HEK293 (cell line): Measurements from ENCODE around the gene PPP1CA.

Source experiments
- CTCF ChIA-PET: fragments of 350-600 bp; formaldehyde crosslinking; extraction: SDS; loops from one replicate; lab custom pipeline; 2021; ENCODE audit warnings: antibody characterized with exemption; lab: Yijun Ruan, JAX
- POLR2A ChIA-PET: fragments of 300-600 bp; formaldehyde crosslinking; extraction: SDS; loops from one replicate; lab custom pipeline; 2020; ENCODE audit warnings: antibody characterized with exemption, inconsistent platforms; lab: Yijun Ruan, JAX
- H3K27ac ChIP-seq: fragments of 200-500 bp; sonication (Bioruptor generic); 2 replicates; pipeline ENCODE4 v1.5.1; 2014; ENCODE audit warnings: low read depth, low read length, control low read depth, inconsistent platforms; ENCODE audit errors: extremely low read depth
- H3K36me3 ChIP-seq, 2 experiments: fragments of 200-500 bp in 1 of 2; sonication (Bioruptor generic) in 1 of 2; 1 replicate in 1 of 2; 2 replicates in 1 of 2; pipeline ENCODE4 v1.5.1; 2014 to 2017; ENCODE audit warnings: inconsistent platforms in 2 of 2, low read length in 2 of 2; ENCODE audit not compliant: control insufficient read depth in 2 of 2, insufficient read depth in 1 of 2
- H3K4me1 ChIP-seq: fragments of 200-500 bp; sonication (Bioruptor generic); 2 replicates; pipeline ENCODE4 v1.5.1; 2014; ENCODE audit warnings: mild to moderate bottlenecking, low read length, inconsistent platforms; ENCODE audit not compliant: control insufficient read depth, insufficient read depth
- H3K4me3 ChIP-seq: 2 replicates; pipeline ENCODE4 v1.5.1; 2011; ENCODE audit warnings: low read depth, mild to moderate bottlenecking, control low read depth, low read length, moderate library complexity
- H3K9me3 ChIP-seq: fragments of 200-500 bp; sonication (Bioruptor generic); 2 replicates; pipeline ENCODE4 v1.5.1; 2014; ENCODE audit warnings: low read depth, low read length, inconsistent platforms; ENCODE audit not compliant: control insufficient read depth, insufficient read depth
- GLIS2 ChIP-seq: fragments of 450-650 bp; formaldehyde crosslinking; IDR thresholded peaks from 2 replicates; pipeline ENCODE4 v1.5.1; 2016; ENCODE audit warnings: missing biosample characterization, missing genetic modification characterization
- HOXC10 ChIP-seq: sonication (generic); formaldehyde crosslinking; IDR thresholded peaks from 2 replicates; pipeline ENCODE4 v1.8.1; 2023; ENCODE audit warnings: mild to moderate bottlenecking, missing genetic modification reagents
- SP2 ChIP-seq: fragments of 450-650 bp; formaldehyde crosslinking; IDR thresholded peaks from 2 replicates; pipeline ENCODE4 v1.5.1; 2016; ENCODE audit warnings: missing biosample characterization, missing genetic modification characterization
- ZBTB20 ChIP-seq: fragments of 450-650 bp; formaldehyde crosslinking; IDR thresholded peaks from 2 replicates; pipeline ENCODE4 v1.5.1; 2016; ENCODE audit warnings: missing biosample characterization, missing genetic modification characterization
- ZBTB8A ChIP-seq: fragments of 450-650 bp; formaldehyde crosslinking; IDR thresholded peaks from 2 replicates; pipeline ENCODE4 v1.5.1; 2016; ENCODE audit warnings: missing biosample characterization, missing genetic modification characterization
- ZIC2 ChIP-seq: fragments of 450-650 bp; formaldehyde crosslinking; IDR thresholded peaks from 2 replicates; pipeline ENCODE4 v1.5.1; 2016; ENCODE audit warnings: missing biosample characterization, missing genetic modification characterization
- ZNF132 ChIP-seq: fragments of 450-650 bp; formaldehyde crosslinking; IDR thresholded peaks from 2 replicates; pipeline ENCODE4 v1.5.1; 2017; ENCODE audit warnings: missing biosample characterization, missing genetic modification characterization, borderline replicate concordance
- ZNF350 ChIP-seq: fragments of 450-650 bp; formaldehyde crosslinking; IDR thresholded peaks from 2 replicates; pipeline ENCODE4 v1.5.0; 2017; ENCODE audit warnings: missing biosample characterization, mild to moderate bottlenecking, missing genetic modification characterization
- ZNF394 ChIP-seq: fragments of 450-650 bp; formaldehyde crosslinking; IDR thresholded peaks from 2 replicates; pipeline ENCODE4 v1.5.1; 2016; ENCODE audit warnings: missing biosample characterization, missing genetic modification characterization, mild to moderate bottlenecking, moderate library complexity, borderline replicate concordance
- ZNF426 ChIP-seq: fragments of 450-650 bp; formaldehyde crosslinking; IDR thresholded peaks from 2 replicates; pipeline ENCODE4 v1.5.1; 2017; ENCODE audit warnings: missing biosample characterization, missing genetic modification characterization, mild to moderate bottlenecking, inconsistent platforms, moderate library complexity
- ZNF48 ChIP-seq: fragments of 450-650 bp; formaldehyde crosslinking; IDR thresholded peaks from 2 replicates; pipeline ENCODE4 v1.5.1; 2016; ENCODE audit warnings: missing biosample characterization, missing genetic modification characterization
- TF ChIP-seq, protein P1 (sequence below): fragments of 450-650 bp; formaldehyde crosslinking; IDR thresholded peaks from 2 replicates; pipeline ENCODE4 v1.5.1; 2016; ENCODE audit warnings: missing biosample characterization, missing genetic modification characterization
- TF ChIP-seq, protein P2 (sequence below): fragments of 450-650 bp; formaldehyde crosslinking; IDR thresholded peaks from 2 replicates; pipeline ENCODE4 v1.5.1; 2017; ENCODE audit warnings: missing biosample characterization, missing genetic modification characterization
- TF ChIP-seq, protein P3 (sequence below): fragments of 450-650 bp; formaldehyde crosslinking; optimal IDR thresholded peaks from 2 replicates; pipeline ENCODE3; 2016; ENCODE audit warnings: missing biosample characterization, mild to moderate bottlenecking, missing genetic modification characterization
- TF ChIP-seq, protein P4 (sequence below): fragments of 450-650 bp; formaldehyde crosslinking; IDR thresholded peaks from 2 replicates; pipeline ENCODE4 v1.5.1; 2016; ENCODE audit warnings: missing biosample characterization, missing genetic modification characterization

Gene PPP1CA

DNA sequence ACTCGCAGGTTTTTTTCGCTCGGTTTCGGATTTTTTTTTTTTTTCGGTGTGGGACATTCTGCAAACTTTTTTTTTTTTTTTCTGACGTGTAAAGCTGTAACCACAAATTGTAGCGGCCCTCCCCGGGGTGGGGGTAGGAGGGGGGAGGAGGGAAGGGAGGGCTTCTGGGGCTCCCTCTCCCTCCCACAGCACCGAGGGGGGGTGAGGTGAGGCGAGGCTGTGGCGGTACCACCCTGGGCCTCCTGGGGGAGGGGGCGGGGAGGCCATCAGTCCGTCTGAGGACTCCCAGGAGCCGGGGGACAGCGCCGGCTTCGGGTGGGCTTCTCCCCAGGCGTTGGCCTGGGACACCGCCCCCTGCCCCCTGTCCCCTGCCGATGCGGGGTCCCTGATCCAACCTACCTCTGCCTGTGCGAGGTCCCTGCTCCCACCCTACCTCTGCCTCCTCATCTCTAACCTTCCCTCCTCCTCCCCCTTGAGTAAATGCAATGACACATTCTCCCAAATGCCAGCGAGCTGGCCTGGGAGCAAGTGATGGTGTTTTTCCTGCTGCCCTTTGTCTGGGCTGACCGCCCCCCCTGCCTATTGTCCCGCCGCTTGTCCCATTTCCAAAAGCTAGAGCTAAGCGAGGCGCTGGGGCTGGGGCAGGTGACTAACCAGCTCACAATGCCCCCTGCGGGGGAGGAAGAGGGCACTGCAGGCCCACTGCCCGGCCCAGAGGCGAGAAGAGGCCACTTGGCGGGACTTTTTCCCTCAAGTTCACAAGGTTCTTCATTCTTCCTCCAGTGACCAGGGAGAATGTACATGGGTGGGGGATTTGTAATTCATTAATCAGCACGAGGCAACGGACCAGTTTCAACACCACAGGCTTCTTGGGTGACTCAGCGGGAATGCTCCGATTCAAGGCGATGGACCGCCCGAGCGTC lies 27.7 kb downstream of the PPP1CA start (continued):
- no peak for TF ChIP-seq ZNF132 (tag by site-specific recombination)
- TF ChIP-seq ZNF426 (tag by site-specific recombination): no peak
- TF ChIP-seq, protein P1, sequence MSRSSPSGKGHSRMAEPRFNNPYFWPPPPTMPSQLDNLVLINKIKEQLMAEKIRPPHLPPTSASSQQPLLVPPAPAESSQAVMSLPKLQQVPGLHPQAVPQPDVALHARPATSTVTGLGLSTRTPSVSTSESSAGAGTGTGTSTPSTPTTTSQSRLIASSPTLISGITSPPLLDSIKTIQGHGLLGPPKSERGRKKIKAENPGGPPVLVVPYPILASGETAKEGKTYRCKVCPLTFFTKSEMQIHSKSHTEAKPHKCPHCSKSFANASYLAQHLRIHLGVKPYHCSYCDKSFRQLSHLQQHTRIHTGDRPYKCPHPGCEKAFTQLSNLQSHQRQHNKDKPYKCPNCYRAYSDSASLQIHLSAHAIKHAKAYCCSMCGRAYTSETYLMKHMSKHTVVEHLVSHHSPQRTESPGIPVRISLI (tag by site-specific recombination): no peak

DNA sequence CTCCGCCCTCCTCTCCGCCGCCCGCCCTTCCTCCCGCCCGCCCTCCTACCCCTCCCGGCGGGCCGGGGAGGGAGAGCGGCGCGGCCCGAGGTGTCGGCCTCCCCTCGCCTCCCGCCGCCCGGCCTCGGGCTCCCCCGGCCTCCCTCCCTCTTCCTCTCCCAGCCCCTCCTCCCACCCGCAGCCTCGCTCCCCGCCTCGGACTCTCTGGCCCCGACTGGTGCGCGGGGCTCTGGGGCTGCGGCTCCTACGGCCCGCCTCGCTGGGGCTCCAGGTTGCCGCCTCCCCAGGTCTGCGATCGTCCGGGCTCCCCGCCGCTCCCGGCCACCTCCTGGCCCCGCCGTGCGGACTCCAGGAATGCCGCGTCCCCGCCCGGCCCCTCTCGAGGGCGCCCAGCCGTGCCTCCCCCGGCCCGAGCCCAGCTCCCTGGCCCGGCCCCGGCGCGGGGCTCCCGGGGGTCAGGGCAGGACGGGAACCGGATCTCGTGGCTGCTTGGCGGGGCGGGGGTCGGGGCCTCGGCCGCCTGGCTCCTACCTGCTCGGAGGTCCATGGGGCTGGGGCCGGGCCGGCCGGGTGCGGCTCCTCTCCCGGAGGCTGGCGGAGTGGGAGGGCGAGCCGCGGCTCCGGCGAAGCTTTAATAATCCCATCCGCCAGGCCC lies 28.5 kb downstream of the PPP1CA start, which contains the start of gene CLCF1:
CLCF1 (minus strand) TSS at position 606 of the 655 bp plus-strand sequence; CDS start at position 547, 59 bp downstream.
- Histone ChIP-seq H3K4me1 (peaks cover 3% of the 10 kb centered on the region; the same call in 1 of the 2 replicates), H3K4me3 (peak within 1 kb of the TSS; percentile 57), H3K27ac (peak within 1 kb of the TSS; percentile 71; the same call in 1 of the 2 replicates), H3K9me3 (no peaks in the 10 kb centered on the region), H3K36me3 (no peaks in the 10 kb centered on the region)
- POLR2A ChIA-PET: interaction anchor here (0.7 to 4.2 kb wide), 4 partner anchors 14 to 22 kb away, joined by 3 to 30 read pairs (median 3); partner anchors contain the start of genes POLD4 and RAD9A
- CTCF ChIA-PET: interaction anchor here (1.2 to 30.4 kb wide), 3 partner anchors 8 to 52 kb away, joined by 3 to 898 read pairs (median 898); partner anchors contain the start of genes CLCF1, POLD4 and RAD9A
- 0 out of 2 replicates have a peak, but pooled peaks have one; percentile 52 for TF ChIP-seq HOXC10 (CRISPR knock-in tag)
- TF ChIP-seq, protein P2, sequence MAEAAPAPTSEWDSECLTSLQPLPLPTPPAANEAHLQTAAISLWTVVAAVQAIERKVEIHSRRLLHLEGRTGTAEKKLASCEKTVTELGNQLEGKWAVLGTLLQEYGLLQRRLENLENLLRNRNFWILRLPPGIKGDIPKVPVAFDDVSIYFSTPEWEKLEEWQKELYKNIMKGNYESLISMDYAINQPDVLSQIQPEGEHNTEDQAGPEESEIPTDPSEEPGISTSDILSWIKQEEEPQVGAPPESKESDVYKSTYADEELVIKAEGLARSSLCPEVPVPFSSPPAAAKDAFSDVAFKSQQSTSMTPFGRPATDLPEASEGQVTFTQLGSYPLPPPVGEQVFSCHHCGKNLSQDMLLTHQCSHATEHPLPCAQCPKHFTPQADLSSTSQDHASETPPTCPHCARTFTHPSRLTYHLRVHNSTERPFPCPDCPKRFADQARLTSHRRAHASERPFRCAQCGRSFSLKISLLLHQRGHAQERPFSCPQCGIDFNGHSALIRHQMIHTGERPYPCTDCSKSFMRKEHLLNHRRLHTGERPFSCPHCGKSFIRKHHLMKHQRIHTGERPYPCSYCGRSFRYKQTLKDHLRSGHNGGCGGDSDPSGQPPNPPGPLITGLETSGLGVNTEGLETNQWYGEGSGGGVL (tag by site-specific recombination): peak; percentile 94
- TF ChIP-seq ZIC2 (tag by site-specific recombination): peak; percentile 52
- TF ChIP-seq ZNF48 (tag by site-specific recombination): no peak
- TF ChIP-seq, protein P3, sequence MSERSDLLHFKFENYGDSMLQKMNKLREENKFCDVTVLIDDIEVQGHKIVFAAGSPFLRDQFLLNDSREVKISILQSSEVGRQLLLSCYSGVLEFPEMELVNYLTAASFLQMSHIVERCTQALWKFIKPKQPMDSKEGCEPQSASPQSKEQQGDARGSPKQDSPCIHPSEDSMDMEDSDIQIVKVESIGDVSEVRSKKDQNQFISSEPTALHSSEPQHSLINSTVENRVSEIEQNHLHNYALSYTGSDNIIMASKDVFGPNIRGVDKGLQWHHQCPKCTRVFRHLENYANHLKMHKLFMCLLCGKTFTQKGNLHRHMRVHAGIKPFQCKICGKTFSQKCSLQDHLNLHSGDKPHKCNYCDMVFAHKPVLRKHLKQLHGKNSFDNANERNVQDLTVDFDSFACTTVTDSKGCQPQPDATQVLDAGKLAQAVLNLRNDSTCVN (tag by site-specific recombination): peak; percentile 62
- TF ChIP-seq, protein P4, sequence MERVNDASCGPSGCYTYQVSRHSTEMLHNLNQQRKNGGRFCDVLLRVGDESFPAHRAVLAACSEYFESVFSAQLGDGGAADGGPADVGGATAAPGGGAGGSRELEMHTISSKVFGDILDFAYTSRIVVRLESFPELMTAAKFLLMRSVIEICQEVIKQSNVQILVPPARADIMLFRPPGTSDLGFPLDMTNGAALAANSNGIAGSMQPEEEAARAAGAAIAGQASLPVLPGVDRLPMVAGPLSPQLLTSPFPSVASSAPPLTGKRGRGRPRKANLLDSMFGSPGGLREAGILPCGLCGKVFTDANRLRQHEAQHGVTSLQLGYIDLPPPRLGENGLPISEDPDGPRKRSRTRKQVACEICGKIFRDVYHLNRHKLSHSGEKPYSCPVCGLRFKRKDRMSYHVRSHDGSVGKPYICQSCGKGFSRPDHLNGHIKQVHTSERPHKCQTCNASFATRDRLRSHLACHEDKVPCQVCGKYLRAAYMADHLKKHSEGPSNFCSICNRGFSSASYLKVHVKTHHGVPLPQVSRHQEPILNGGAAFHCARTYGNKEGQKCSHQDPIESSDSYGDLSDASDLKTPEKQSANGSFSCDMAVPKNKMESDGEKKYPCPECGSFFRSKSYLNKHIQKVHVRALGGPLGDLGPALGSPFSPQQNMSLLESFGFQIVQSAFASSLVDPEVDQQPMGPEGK (tag by site-specific recombination): peak; percentile 35
- peak; percentile 34; the same call in 1 of the 2 replicates for TF ChIP-seq SP2
- peak; percentile 61 for TF ChIP-seq ZBTB8A (tag by site-specific recombination)
- TF ChIP-seq ZNF394 (tag by site-specific recombination): no peak
- no peak for TF ChIP-seq ZNF350
- TF ChIP-seq GLIS2: peak; percentile 61; the same call in 1 of the 2 replicates
- TF ChIP-seq ZBTB20 (tag by site-specific recombination): peak; percentile 2; the same call in 1 of the 2 replicates
